ENCODE results near the gene TSPAN4. TPM values are rescaled to one million over a fixed set of nuclear protein-coding genes. Genes with fewer than 3 reads are reported as not detected.

TSPAN4 gene
- total and polyA plus RNA-seq, 2 of the 13 experiments (the other 11 are each of a cell fraction or from before 2014, with no cell fraction given): 31.7 to 68.3 TPM

- TF ChIP-seq ZNF784 (CRISPR knock-in tag; IDR thresholded peaks at IDR 0.05; ENCODE audit: borderline replicate concordance) (no peak; the same call in 1 of the 2 replicates), TCF12 (IDR thresholded peaks at IDR 0.05) (no peak), TCF12 (CRISPR knock-in tag; IDR thresholded peaks at IDR 0.05) (no peak), CENPT (CRISPR knock-in tag; IDR thresholded peaks at IDR 0.05; ENCODE audit: low read depth) (no peak), ZNF18 (CRISPR knock-in tag; IDR thresholded peaks at IDR 0.05; ENCODE audit: insufficient replicate concordance) (no peak), ZBTB7B (CRISPR knock-in tag; IDR thresholded peaks at IDR 0.05) (peak; percentile 47; the same call in 1 of the 2 replicates), FOXO1 (CRISPR knock-in tag; IDR thresholded peaks at IDR 0.05) (no peak; the same call in 1 of the 2 replicates), ZFX (CRISPR knock-in tag; IDR thresholded peaks at IDR 0.05; ENCODE audit: low read depth) (peak; percentile 85), ZNF143 (CRISPR knock-in tag; IDR thresholded peaks at IDR 0.05) (no peak), ZBTB20 (CRISPR knock-in tag; IDR thresholded peaks at IDR 0.05; ENCODE audit: borderline replicate concordance, low read depth) (0 out of 2 replicates have a peak, but pooled peaks have one; percentile 50), ZNF12 (CRISPR knock-in tag; IDR thresholded peaks at IDR 0.05) (no peak), JARID2 (CRISPR knock-in tag; IDR thresholded peaks at IDR 0.05; ENCODE audit: insufficient replicate concordance) (no peak), DR1 (CRISPR knock-in tag; IDR thresholded peaks at IDR 0.05) (no peak), ZNF430 (CRISPR knock-in tag; IDR thresholded peaks at IDR 0.05) (peak; percentile 31; the same call in 1 of the 2 replicates), JUNB (CRISPR knock-in tag; IDR thresholded peaks at IDR 0.05; ENCODE audit: borderline replicate concordance) (no peak), ZNF879 (CRISPR knock-in tag; IDR thresholded peaks at IDR 0.05) (no peak)
- TF ChIP-seq, protein P1, sequence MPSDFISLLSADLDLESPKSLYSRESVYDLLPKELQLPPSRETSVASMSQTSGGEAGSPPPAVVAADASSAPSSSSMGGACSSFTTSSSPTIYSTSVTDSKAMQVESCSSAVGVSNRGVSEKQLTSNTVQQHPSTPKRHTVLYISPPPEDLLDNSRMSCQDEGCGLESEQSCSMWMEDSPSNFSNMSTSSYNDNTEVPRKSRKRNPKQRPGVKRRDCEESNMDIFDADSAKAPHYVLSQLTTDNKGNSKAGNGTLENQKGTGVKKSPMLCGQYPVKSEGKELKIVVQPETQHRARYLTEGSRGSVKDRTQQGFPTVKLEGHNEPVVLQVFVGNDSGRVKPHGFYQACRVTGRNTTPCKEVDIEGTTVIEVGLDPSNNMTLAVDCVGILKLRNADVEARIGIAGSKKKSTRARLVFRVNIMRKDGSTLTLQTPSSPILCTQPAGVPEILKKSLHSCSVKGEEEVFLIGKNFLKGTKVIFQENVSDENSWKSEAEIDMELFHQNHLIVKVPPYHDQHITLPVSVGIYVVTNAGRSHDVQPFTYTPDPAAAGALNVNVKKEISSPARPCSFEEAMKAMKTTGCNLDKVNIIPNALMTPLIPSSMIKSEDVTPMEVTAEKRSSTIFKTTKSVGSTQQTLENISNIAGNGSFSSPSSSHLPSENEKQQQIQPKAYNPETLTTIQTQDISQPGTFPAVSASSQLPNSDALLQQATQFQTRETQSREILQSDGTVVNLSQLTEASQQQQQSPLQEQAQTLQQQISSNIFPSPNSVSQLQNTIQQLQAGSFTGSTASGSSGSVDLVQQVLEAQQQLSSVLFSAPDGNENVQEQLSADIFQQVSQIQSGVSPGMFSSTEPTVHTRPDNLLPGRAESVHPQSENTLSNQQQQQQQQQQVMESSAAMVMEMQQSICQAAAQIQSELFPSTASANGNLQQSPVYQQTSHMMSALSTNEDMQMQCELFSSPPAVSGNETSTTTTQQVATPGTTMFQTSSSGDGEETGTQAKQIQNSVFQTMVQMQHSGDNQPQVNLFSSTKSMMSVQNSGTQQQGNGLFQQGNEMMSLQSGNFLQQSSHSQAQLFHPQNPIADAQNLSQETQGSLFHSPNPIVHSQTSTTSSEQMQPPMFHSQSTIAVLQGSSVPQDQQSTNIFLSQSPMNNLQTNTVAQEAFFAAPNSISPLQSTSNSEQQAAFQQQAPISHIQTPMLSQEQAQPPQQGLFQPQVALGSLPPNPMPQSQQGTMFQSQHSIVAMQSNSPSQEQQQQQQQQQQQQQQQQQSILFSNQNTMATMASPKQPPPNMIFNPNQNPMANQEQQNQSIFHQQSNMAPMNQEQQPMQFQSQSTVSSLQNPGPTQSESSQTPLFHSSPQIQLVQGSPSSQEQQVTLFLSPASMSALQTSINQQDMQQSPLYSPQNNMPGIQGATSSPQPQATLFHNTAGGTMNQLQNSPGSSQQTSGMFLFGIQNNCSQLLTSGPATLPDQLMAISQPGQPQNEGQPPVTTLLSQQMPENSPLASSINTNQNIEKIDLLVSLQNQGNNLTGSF (CRISPR knock-in tag; IDR thresholded peaks at IDR 0.05): no peak
These were observed 1.4 kb downstream of the TSPAN4 start (continued) for GRCh38 chr11:843818-844692.
